Mesodermal cell (in vitro differentiated cells): ENCODE results near the gene IL1R1.
A peak's percentile ranks its signal among the peaks of the same experiment; 100 is the strongest.

Source experiments
- H3K27ac ChIP-seq: 2 replicates; pipeline ENCODE4 v1.7.0; 2013; ENCODE audit warnings: mild to moderate bottlenecking, low read depth, low read length, moderate library complexity; ENCODE audit not compliant: severe bottlenecking
- H3K36me3 ChIP-seq: 2 replicates; pipeline ENCODE4 v1.7.1; 2013; ENCODE audit warnings: mild to moderate bottlenecking, low read length, moderate library complexity; ENCODE audit not compliant: control insufficient read depth, insufficient read depth
- H3K4me1 ChIP-seq: one replicate; pipeline ENCODE4 v1.7.1; 2013; ENCODE audit warnings: mild to moderate bottlenecking, low read length; ENCODE audit not compliant: insufficient read depth, control insufficient read depth, poor library complexity, severe bottlenecking
- H3K4me3 ChIP-seq: 2 replicates; pipeline ENCODE4 v1.7.0; 2013; ENCODE audit warnings: low read length, control low read depth, mild to moderate bottlenecking; ENCODE audit not compliant: insufficient read depth, poor library complexity, severe bottlenecking; ENCODE audit errors: extremely low read depth
- H3K9me3 ChIP-seq: 2 replicates; pipeline ENCODE4 v1.7.1; 2013; ENCODE audit warnings: mild to moderate bottlenecking, low read length, moderate library complexity; ENCODE audit not compliant: control insufficient read depth
- WGBS, 2 experiments: methylation state at CpG; one replicate each; pipeline ENCODE4 v1.1.5; 2013; ENCODE audit warnings: missing lambda C conversion rate in 2 of 2; ENCODE audit not compliant: insufficient coverage in 2 of 2; 5-methylcytosine and 5-hydroxymethylcytosine counted together

IL1R1 gene

GRCh38 chr2:102177814-102178478 is 35.4 kb downstream of the IL1R1 start:
- peaks cover 6% of the 10 kb centered on the region for H3K4me1 ChIP-seq
- peaks cover 6% of the 10 kb centered on the region for H3K36me3 ChIP-seq
- no peak overlapping the region for H3K27ac ChIP-seq
- WGBS, 2 experiments, result 87 to 100% methylated on average over 6 of the region's 7 CpGs
- no peaks in the 10 kb centered on the region for H3K9me3 ChIP-seq
- H3K4me3 ChIP-seq, result no peak overlapping the region

DNA sequence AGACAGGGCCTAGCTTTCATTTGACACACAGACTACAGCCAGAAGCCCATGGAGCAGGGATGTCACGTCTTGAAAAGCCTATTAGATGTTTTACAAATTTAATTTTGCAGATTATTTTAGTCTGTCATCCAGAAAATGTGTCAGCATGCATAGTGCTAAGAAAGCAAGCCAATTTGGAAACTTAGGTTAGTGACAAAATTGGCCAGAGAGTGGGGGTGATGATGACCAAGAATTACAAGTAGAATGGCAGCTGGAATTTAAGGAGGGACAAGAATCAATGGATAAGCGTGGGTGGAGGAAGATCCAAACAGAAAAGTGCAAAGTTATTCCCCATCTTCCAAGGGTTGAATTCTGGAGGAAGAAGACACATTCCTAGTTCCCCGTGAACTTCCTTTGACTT is 36.5 kb downstream of the IL1R1 start:
- no peak overlapping the region for H3K27ac ChIP-seq
- whole genome bisulfite sequencing, 2 experiments, result 80% methylated on average over 2 of the region's 3 CpGs; no CpG with 5 or more reads in 1 of the 2 experiments

GRCh38 chr2:102179788-102180686 is 37.5 kb downstream of the IL1R1 start:
- 80% methylated on average over 2 of the region's 2 CpGs; no CpG with 5 or more reads in 1 of the 2 experiments for WGBS, 2 experiments
- Histone ChIP-seq H3K4me3 (no peak overlapping the region), H3K36me3 (peaks cover 4% of the 10 kb centered on the region), H3K4me1 (peaks cover 6% of the 10 kb centered on the region), H3K27ac (no peak overlapping the region), H3K9me3 (no peaks in the 10 kb centered on the region)

More for the DNA sequence above, 36.5 kb downstream of the IL1R1 start:
- peaks cover 4% of the 10 kb centered on the region for H3K36me3 ChIP-seq
- H3K4me1 ChIP-seq, result peaks cover 6% of the 10 kb centered on the region
- H3K4me3 ChIP-seq, result no peak overlapping the region
- H3K9me3 ChIP-seq, result no peaks in the 10 kb centered on the region

GRCh38 chr2:102180687-102180999 is 38.1 kb downstream of the IL1R1 start:
- WGBS, 2 experiments, result no CpG with 5 or more reads among the region's 1 CpG
- no peaks in the 10 kb centered on the region for H3K9me3 ChIP-seq

GRCh38 chr2:102181376-102181775 is 38.8 kb downstream of the IL1R1 start:
- Histone ChIP-seq H3K9me3 (no peaks in the 10 kb centered on the region), H3K27ac (no peak overlapping the region), H3K36me3 (peaks cover 4% of the 10 kb centered on the region), H3K4me3 (no peak overlapping the region), H3K4me1 (peaks cover 6% of the 10 kb centered on the region)
- no CpG with 5 or more reads among the region's 5 CpGs for WGBS, 2 experiments

More at GRCh38 chr2:102180687-102180999, 38.1 kb downstream of the IL1R1 start:
- Histone ChIP-seq H3K4me3 (no peak overlapping the region), H3K36me3 (peaks cover 4% of the 10 kb centered on the region), H3K4me1 (peaks cover 6% of the 10 kb centered on the region), H3K27ac (no peak overlapping the region)

DNA sequence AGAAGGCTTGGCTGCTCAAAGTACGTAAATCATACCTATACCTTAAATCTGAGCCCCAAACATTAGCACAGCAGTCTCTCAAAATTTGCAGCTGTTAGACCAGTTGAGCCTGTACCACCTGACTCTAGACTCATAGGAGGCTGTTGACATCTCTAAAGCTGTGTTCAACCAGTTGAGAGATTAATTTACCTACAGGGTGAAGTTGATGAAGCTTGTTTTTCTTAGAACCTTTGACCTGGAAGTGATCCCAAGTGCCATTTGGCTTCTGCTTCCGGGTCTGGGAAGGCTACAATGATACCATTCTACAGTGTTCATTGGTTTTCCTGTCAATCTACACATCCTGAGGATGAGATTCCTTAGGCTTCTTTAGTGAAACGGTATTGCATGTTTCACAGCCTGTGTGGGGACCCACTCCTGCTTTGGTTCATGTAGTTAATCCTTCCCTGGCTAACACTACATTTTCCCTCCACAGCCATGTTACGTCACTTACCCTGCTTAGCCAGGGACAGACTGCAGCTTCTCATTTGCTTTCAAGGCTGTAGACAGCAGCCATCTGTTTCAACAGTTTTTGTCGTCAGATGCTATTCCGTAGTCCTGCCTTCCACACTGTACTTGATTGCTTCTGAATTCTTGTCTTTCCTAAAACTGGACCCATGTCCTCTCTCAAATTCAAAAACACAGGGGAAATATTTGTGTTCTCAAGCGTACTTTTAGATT is 39.5 kb downstream of the IL1R1 start:
- Histone ChIP-seq H3K27ac (no peak overlapping the region), H3K36me3 (no peaks in the 10 kb centered on the region), H3K4me3 (no peak overlapping the region), H3K4me1 (peaks cover 4% of the 10 kb centered on the region), H3K9me3 (no peaks in the 10 kb centered on the region)
- 87 to 94% methylated on average over 5 to 6 of the region's 7 CpGs for WGBS, 2 experiments

- Histone ChIP-seq H3K4me1 (no peaks in the 10 kb centered on the region), H3K36me3 (no peaks in the 10 kb centered on the region), H3K27ac (no peak overlapping the region), H3K9me3 (no peaks in the 10 kb centered on the region), H3K4me3 (no peak overlapping the region)
- no CpG with 5 or more reads among the region's 2 CpGs for WGBS, 2 experiments
These were observed 41.5 kb downstream of the IL1R1 start for GRCh38 chr2:102184018-102184417.

GRCh38 chr2:102184568-102184967 is 42.0 kb downstream of the IL1R1 start:
- Histone ChIP-seq H3K4me3 (no peak overlapping the region), H3K4me1 (no peaks in the 10 kb centered on the region), H3K36me3 (no peaks in the 10 kb centered on the region), H3K9me3 (no peaks in the 10 kb centered on the region), H3K27ac (no peak overlapping the region)
- no CpG with 5 or more reads among the region's 1 CpG for WGBS, 2 experiments

GRCh38 chr2:102185347-102185746 is 42.8 kb downstream of the IL1R1 start:
- H3K27ac ChIP-seq, result no peak overlapping the region
- 83% methylated on average over 1 of the region's 2 CpGs; no CpG with 5 or more reads in 1 of the 2 experiments for WGBS, 2 experiments
- no peaks in the 10 kb centered on the region for H3K9me3 ChIP-seq
- no peak overlapping the region for H3K4me3 ChIP-seq
- no peaks in the 10 kb centered on the region for H3K4me1 ChIP-seq
- no peaks in the 10 kb centered on the region for H3K36me3 ChIP-seq

GRCh38 chr2:102186791-102187495 is 44.4 kb downstream of the IL1R1 start, which contains the start of gene IL1RL2:
Gene IL1RL2 (plus strand): TSS chr2:102187023. CDS start chr2:102187868, 845 bp downstream.
- WGBS, 2 experiments, result 49 to 62% methylated on average over 32 of the region's 36 CpGs
- H3K36me3 ChIP-seq, result no peaks in the 10 kb centered on the region
- no peak within 1 kb of the TSS for H3K27ac ChIP-seq
- H3K4me3 ChIP-seq, result peak within 1 kb of the TSS; percentile 28
- no peaks in the 10 kb centered on the region for H3K4me1 ChIP-seq
- H3K9me3 ChIP-seq, result no peaks in the 10 kb centered on the region
